GM12878 (cell line): ENCODE measurements around the gene GBP5.

Experiments used
- CTCF ChIP-seq, 3 experiments: IDR thresholded peaks in 2 of 3; conservative IDR thresholded peaks in 1 of 3; 2 replicates each; pipeline ENCODE4 v1.5.1; 2011; ENCODE audit warnings: low read depth in 3 of 3, low read length in 3 of 3, mild to moderate bottlenecking in 3 of 3, control low read depth in 2 of 3, moderate library complexity in 2 of 3, inconsistent platforms in 1 of 3, mixed read lengths in 1 of 3; ENCODE audit not compliant: control insufficient read depth in 2 of 3, insufficient read depth in 1 of 3; ENCODE audit errors: extremely low read depth in 1 of 3
- EZH2 ChIP-seq: IDR thresholded peaks from 2 replicates; pipeline ENCODE4 v1.6.1; 2012; ENCODE audit warnings: low read depth, mild to moderate bottlenecking, control low read depth, inconsistent platforms, low read length, borderline replicate concordance; ENCODE audit not compliant: control insufficient read depth
- MEF2A ChIP-seq: IDR thresholded peaks from 2 replicates; pipeline ENCODE4 v1.6.1; 2011; ENCODE audit warnings: low read depth, mild to moderate bottlenecking, low read length, moderate library complexity; ENCODE audit not compliant: insufficient read depth
- MYC ChIP-seq: IDR thresholded peaks from 2 replicates; pipeline ENCODE4 v1.6.1; 2011; ENCODE audit warnings: mild to moderate bottlenecking, low read length, moderate library complexity, inconsistent platforms; ENCODE audit not compliant: insufficient read depth, insufficient replicate concordance, insufficient read length, severe bottlenecking
- PAX5 ChIP-seq: IDR thresholded peaks from 2 replicates; pipeline ENCODE4 v1.6.1; 2011; ENCODE audit warnings: low read depth, low read length, borderline replicate concordance
- RFX5 ChIP-seq: IDR thresholded peaks from 2 replicates; pipeline ENCODE4 v1.6.1; 2011; ENCODE audit warnings: low read depth, low read length, improper control_type of control experiment
- SMC3 ChIP-seq: IDR thresholded peaks from 2 replicates; pipeline ENCODE4 v1.6.1; 2011; ENCODE audit warnings: low read length, improper control_type of control experiment, borderline replicate concordance
- SUZ12 ChIP-seq: fragments of 200-600 bp; sonication (generic); IDR thresholded peaks from one replicate; pipeline ENCODE4 v1.6.1; 2018; ENCODE audit warnings: antibody characterized with exemption, mild to moderate bottlenecking; ENCODE audit not compliant: unreplicated experiment
- TF ChIP-seq, protein P1 (sequence below): IDR thresholded peaks from 2 replicates; pipeline ENCODE4 v1.6.1; 2011; ENCODE audit warnings: low read depth, low read length, improper control_type of control experiment, borderline replicate concordance
- TF ChIP-seq, protein P2 (sequence below): IDR thresholded peaks from 2 replicates; pipeline ENCODE4 v1.6.1; 2012; ENCODE audit warnings: low read length, inconsistent platforms
- TF ChIP-seq, protein P3 (sequence below): IDR thresholded peaks from 2 replicates; pipeline ENCODE4 v1.6.1; 2012; ENCODE audit warnings: low read depth, low read length, improper control_type of control experiment

DNA sequence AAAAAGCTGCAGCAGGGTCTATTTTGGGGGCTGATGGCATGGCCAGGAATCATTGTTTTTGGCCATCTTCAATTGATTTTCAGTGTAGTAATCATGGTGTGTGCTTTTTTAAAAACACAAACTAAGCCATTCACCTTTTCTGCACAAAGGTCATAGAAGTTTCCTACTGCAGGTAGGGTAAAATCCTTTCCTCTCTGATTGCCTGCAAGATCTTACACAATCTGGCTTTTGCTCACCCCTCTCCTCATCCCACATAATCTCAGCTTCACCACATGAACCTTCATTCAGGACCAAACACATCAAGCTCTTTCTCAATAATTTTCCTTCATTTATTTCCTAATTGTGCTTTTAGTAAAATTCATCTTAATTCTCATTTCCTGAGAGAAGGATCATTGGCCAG, 38.3 kb upstream of the GBP5 start:
- TF ChIP-seq CTCF (IDR thresholded peaks at IDR 0.05 in 2 of 3, conservative IDR thresholded peaks at IDR 0.05 in 1 of 3; ENCODE audit: control insufficient read depth in 2 of 3, extremely low read depth in 1 of 3, insufficient read depth in 1 of 3, low read depth in 3 of 3, low read length in 3 of 3) (no peak), SMC3 (no peak), PAX5 (no peak), MYC (no peak), SUZ12 (no peak), RFX5 (no peak), MEF2A (no peak), EZH2 (no peak)
- TF ChIP-seq, protein P1, sequence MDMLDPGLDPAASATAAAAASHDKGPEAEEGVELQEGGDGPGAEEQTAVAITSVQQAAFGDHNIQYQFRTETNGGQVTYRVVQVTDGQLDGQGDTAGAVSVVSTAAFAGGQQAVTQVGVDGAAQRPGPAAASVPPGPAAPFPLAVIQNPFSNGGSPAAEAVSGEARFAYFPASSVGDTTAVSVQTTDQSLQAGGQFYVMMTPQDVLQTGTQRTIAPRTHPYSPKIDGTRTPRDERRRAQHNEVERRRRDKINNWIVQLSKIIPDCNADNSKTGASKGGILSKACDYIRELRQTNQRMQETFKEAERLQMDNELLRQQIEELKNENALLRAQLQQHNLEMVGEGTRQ: no peak
- TF ChIP-seq, protein P2, sequence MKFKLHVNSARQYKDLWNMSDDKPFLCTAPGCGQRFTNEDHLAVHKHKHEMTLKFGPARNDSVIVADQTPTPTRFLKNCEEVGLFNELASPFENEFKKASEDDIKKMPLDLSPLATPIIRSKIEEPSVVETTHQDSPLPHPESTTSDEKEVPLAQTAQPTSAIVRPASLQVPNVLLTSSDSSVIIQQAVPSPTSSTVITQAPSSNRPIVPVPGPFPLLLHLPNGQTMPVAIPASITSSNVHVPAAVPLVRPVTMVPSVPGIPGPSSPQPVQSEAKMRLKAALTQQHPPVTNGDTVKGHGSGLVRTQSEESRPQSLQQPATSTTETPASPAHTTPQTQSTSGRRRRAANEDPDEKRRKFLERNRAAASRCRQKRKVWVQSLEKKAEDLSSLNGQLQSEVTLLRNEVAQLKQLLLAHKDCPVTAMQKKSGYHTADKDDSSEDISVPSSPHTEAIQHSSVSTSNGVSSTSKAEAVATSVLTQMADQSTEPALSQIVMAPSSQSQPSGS: no peak
- TF ChIP-seq, protein P3, sequence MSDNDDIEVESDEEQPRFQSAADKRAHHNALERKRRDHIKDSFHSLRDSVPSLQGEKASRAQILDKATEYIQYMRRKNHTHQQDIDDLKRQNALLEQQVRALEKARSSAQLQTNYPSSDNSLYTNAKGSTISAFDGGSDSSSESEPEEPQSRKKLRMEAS: no peak
